HEK293T (cell line): ENCODE measurements around the gene CEBPE.

Experiments used
- CTBP1 ChIP-seq: fragments of 450-650 bp; IDR thresholded peaks from 2 replicates; pipeline ENCODE4 v1.6.1; 2016; ENCODE audit warnings: borderline replicate concordance
- FOXA1 ChIP-seq: fragments of 450-650 bp; IDR thresholded peaks from 2 replicates; pipeline ENCODE4 v1.6.1; 2016; ENCODE audit warnings: mild to moderate bottlenecking
- FOXK2 ChIP-seq: fragments of 450-650 bp; IDR thresholded peaks from 2 replicates; pipeline ENCODE4 v1.6.1; 2016; ENCODE audit warnings: mild to moderate bottlenecking
- FOXM1 ChIP-seq: fragments of 450-650 bp; IDR thresholded peaks from 2 replicates; pipeline ENCODE4 v1.6.1; 2017; ENCODE audit warnings: mild to moderate bottlenecking, borderline replicate concordance
- HDGF ChIP-seq: fragments of 450-650 bp; IDR thresholded peaks from 2 replicates; pipeline ENCODE4 v1.6.1; 2017; ENCODE audit warnings: antibody characterized with exemption, borderline replicate concordance
- NFRKB ChIP-seq: fragments of 450-650 bp; IDR thresholded peaks from 2 replicates; pipeline ENCODE4 v1.6.1; 2016; ENCODE audit warnings: mild to moderate bottlenecking, moderate library complexity
- PKNOX1 ChIP-seq: fragments of 450-650 bp; IDR thresholded peaks from 2 replicates; pipeline ENCODE4 v1.6.1; 2016
- SP1 ChIP-seq: fragments of 450-650 bp; IDR thresholded peaks from 2 replicates; pipeline ENCODE4 v1.6.1; 2017
- SUZ12 ChIP-seq: fragments of 450-650 bp; IDR thresholded peaks from 2 replicates; pipeline ENCODE4 v1.6.1; 2016; ENCODE audit warnings: mild to moderate bottlenecking
- TARDBP ChIP-seq: fragments of 450-650 bp; IDR thresholded peaks from 2 replicates; pipeline ENCODE4 v1.6.1; 2016
- ZNF384 ChIP-seq: fragments of 450-650 bp; IDR thresholded peaks from 2 replicates; pipeline ENCODE4 v1.6.1; 2016

GRCh38 chr14:23147676-23148075 lies 28.6 kb upstream of the CEBPE start:
- no peak for TF ChIP-seq FOXM1
- TF ChIP-seq FOXA1 = no peak
- TF ChIP-seq SP1 = no peak
- no peak for TF ChIP-seq HDGF
- TF ChIP-seq TARDBP = no peak
- TF ChIP-seq SUZ12 = no peak
- TF ChIP-seq ZNF384 = no peak
- no peak for TF ChIP-seq CTBP1
- TF ChIP-seq NFRKB = no peak
- no peak for TF ChIP-seq FOXK2
- TF ChIP-seq PKNOX1 = no peak
